Stimulated activated naive B cell treated with anti-CD40 and anti-IgM and Interleukin-4, amounts not matched to agents 10 μg/mL and 1 μg/mL and 100 μg/mL, for 72 hours (primary cell): ENCODE data around the gene RHCE.
"Not testable (repeated sequence)": the region's sequence is repeated elsewhere in the genome, so short reads cannot be mapped to it uniquely, and the experiment has no call there.

Source experiments
- ATAC-seq, 2 donors: fragments of 150-1000 bp; cut with Tn5 transposase; replicated peaks; 2 replicates each; pipeline ENCODE4 v1.10.0; 2021; ENCODE audit warnings: moderate library complexity in 1 of 2
- DNase-seq: peaks from one replicate; pipeline ENCODE4 v3.0.0; 2021
- H3K27ac Mint-ChIP-seq: one replicate; pipeline ENCODE4 v1.8.0; 2022; ENCODE audit warnings: mild to moderate bottlenecking, mixed read lengths
- H3K27me3 Mint-ChIP-seq, 2 donors: one replicate each; pipeline ENCODE4 v1.8.0; 2022; ENCODE audit warnings: mixed read lengths in 2 of 2
- H3K36me3 Mint-ChIP-seq, 2 donors: one replicate each; pipeline ENCODE4 v1.8.0; 2022; ENCODE audit warnings: mixed read lengths in 2 of 2, mild to moderate bottlenecking in 1 of 2
- H3K4me1 Mint-ChIP-seq, 2 donors: one replicate each; pipeline ENCODE4 v1.8.0; 2022; ENCODE audit warnings: mixed read lengths in 2 of 2, mild to moderate bottlenecking in 1 of 2
- H3K4me3 Mint-ChIP-seq, 2 donors: one replicate each; pipeline ENCODE4 v1.8.0; 2022; ENCODE audit warnings: mild to moderate bottlenecking in 2 of 2, mixed read lengths in 2 of 2, moderate library complexity in 1 of 2
- H3K9me3 Mint-ChIP-seq, 2 donors: one replicate each; pipeline ENCODE4 v1.8.0; 2022; ENCODE audit warnings: mixed read lengths in 2 of 2, mild to moderate bottlenecking in 1 of 2

Gene RHCE

GRCh38 chr1:25420715-25421114, at the start of gene RHCE:
Gene RHCE, minus strand, starts transcription at chr1:25420825. Its CDS starts 39 bp downstream, at chr1:25420786.
- H3K4me3 Mint-ChIP-seq, DNase-seq, ATAC-seq, H3K9me3 Mint-ChIP-seq, H3K4me1 Mint-ChIP-seq, H3K27ac Mint-ChIP-seq, H3K36me3 Mint-ChIP-seq: not testable (repeated sequence)
- H3K27me3 Mint-ChIP-seq, result peaks cover 0 to 15% of the 10 kb centered on the region in 2 donors

- no peaks in the 10 kb centered on the region for H3K9me3 Mint-ChIP-seq
- H3K4me3 Mint-ChIP-seq, result no peak overlapping the region
- no peak for ATAC-seq
- no peak overlapping the region for H3K27ac Mint-ChIP-seq
- H3K4me1 Mint-ChIP-seq, result peaks cover 11 to 26% of the 10 kb centered on the region in 2 donors
- no peaks in the 10 kb centered on the region for H3K27me3 Mint-ChIP-seq
- H3K36me3 Mint-ChIP-seq, result peaks cover 16 to 31% of the 10 kb centered on the region in 2 donors
- no peak for DNase-seq
These were observed 48.6 kb upstream of the RHCE start for GRCh38 chr1:25469177-25469576.

GRCh38 chr1:25468033-25468432, 47.4 kb upstream of the RHCE start:
- Mint-ChIP-seq H3K4me1 (peaks cover 5 to 15% of the 10 kb centered on the region in 2 donors), H3K27ac (no peak overlapping the region)

GRCh38 chr1:25467616-25468015, 47.0 kb upstream of the RHCE start:
- H3K36me3 Mint-ChIP-seq, result peaks cover 21 to 40% of the 10 kb centered on the region in 2 donors
- no peak overlapping the region for H3K27ac Mint-ChIP-seq
- ATAC-seq, result no peak
- no peak overlapping the region for H3K4me3 Mint-ChIP-seq
- no peaks in the 10 kb centered on the region for H3K9me3 Mint-ChIP-seq
- no peaks in the 10 kb centered on the region for H3K27me3 Mint-ChIP-seq
- no peak for DNase-seq
- peaks cover 5 to 10% of the 10 kb centered on the region in 2 donors for H3K4me1 Mint-ChIP-seq

More at GRCh38 chr1:25468033-25468432, 47.4 kb upstream of the RHCE start:
- H3K9me3 Mint-ChIP-seq, result no peaks in the 10 kb centered on the region
- no peaks in the 10 kb centered on the region for H3K27me3 Mint-ChIP-seq
- H3K4me3 Mint-ChIP-seq, result no peak overlapping the region
- peaks cover 21 to 39% of the 10 kb centered on the region in 2 donors for H3K36me3 Mint-ChIP-seq
- DNase-seq (no peak), ATAC-seq (no peak)

GRCh38 chr1:25467193-25467592, 46.6 kb upstream of the RHCE start:
- H3K4me3 Mint-ChIP-seq, result no peak overlapping the region
- H3K36me3 Mint-ChIP-seq, result peaks cover 17 to 40% of the 10 kb centered on the region in 2 donors
- H3K27me3 Mint-ChIP-seq, result no peaks in the 10 kb centered on the region
- no peaks in the 10 kb centered on the region for H3K9me3 Mint-ChIP-seq
- peaks cover 2 to 6% of the 10 kb centered on the region in 2 donors for H3K4me1 Mint-ChIP-seq
- H3K27ac Mint-ChIP-seq, result no peak overlapping the region
- ATAC-seq (no peak), DNase-seq (no peak)

- Mint-ChIP-seq H3K4me3 (no peak overlapping the region), H3K27ac (no peak overlapping the region), H3K4me1 (peaks cover 0 to 4% of the 10 kb centered on the region in 2 donors), H3K36me3 (peaks cover 34 to 52% of the 10 kb centered on the region in 2 donors), H3K9me3 (no peaks in the 10 kb centered on the region), H3K27me3 (no peaks in the 10 kb centered on the region)
- no peak for ATAC-seq
- DNase-seq, result no peak
These were observed 42.1 kb upstream of the RHCE start for GRCh38 chr1:25462732-25463131.

GRCh38 chr1:25461849-25462248, 41.2 kb upstream of the RHCE start:
- Mint-ChIP-seq H3K36me3 (peaks cover 33 to 53% of the 10 kb centered on the region in 2 donors), H3K9me3 (no peaks in the 10 kb centered on the region), H3K27me3 (no peaks in the 10 kb centered on the region), H3K4me3 (no peak overlapping the region), H3K4me1 (peaks cover 0 to 4% of the 10 kb centered on the region in 2 donors), H3K27ac (no peak overlapping the region)
- ATAC-seq, result no peak
- DNase-seq, result no peak

GRCh38 chr1:25460816-25461215, 40.2 kb upstream of the RHCE start:
- not testable (repeated sequence) for H3K27ac Mint-ChIP-seq, ATAC-seq, H3K27me3 Mint-ChIP-seq

GRCh38 chr1:25460020-25460419, 39.4 kb upstream of the RHCE start:
- Mint-ChIP-seq H3K27ac (no peak overlapping the region), H3K4me3 (no peak overlapping the region), H3K36me3 (peaks cover 33 to 58% of the 10 kb centered on the region in 2 donors), H3K4me1 (peaks cover 0 to 2% of the 10 kb centered on the region in 2 donors), H3K27me3 (no peaks in the 10 kb centered on the region), H3K9me3 (no peaks in the 10 kb centered on the region)
- no peak for ATAC-seq
- no peak for DNase-seq

More at GRCh38 chr1:25460816-25461215, 40.2 kb upstream of the RHCE start:
- not testable (repeated sequence) for H3K9me3 Mint-ChIP-seq, H3K4me1 Mint-ChIP-seq, DNase-seq, H3K4me3 Mint-ChIP-seq
- H3K36me3 Mint-ChIP-seq, result peaks cover 36 to 59% of the 10 kb centered on the region in 2 donors

GRCh38 chr1:25458541-25459298, 38.1 kb upstream of the RHCE start:
- no peak for DNase-seq
- no peak overlapping the region for H3K4me3 Mint-ChIP-seq
- ATAC-seq, result no peak
- peaks cover 33 to 56% of the 10 kb centered on the region in 2 donors for H3K36me3 Mint-ChIP-seq
- H3K4me1 Mint-ChIP-seq, result peaks cover 0 to 2% of the 10 kb centered on the region in 2 donors
- H3K27me3 Mint-ChIP-seq, result no peaks in the 10 kb centered on the region
- no peaks in the 10 kb centered on the region for H3K9me3 Mint-ChIP-seq
- no peak overlapping the region for H3K27ac Mint-ChIP-seq

- Mint-ChIP-seq H3K27ac (no peak overlapping the region), H3K27me3 (no peaks in the 10 kb centered on the region), H3K4me1 (peaks cover 4 to 8% of the 10 kb centered on the region in 2 donors), H3K36me3 (peaks cover 31 to 45% of the 10 kb centered on the region in 2 donors), H3K4me3 (no peak overlapping the region), H3K9me3 (no peaks in the 10 kb centered on the region)
- ATAC-seq (no peak), DNase-seq (no peak)
These were observed 35.9 kb upstream of the RHCE start for GRCh38 chr1:25456502-25456901.

- Mint-ChIP-seq H3K36me3 (peaks cover 11 to 26% of the 10 kb centered on the region in 2 donors), H3K4me1 (peaks cover 8 to 23% of the 10 kb centered on the region in 2 donors), H3K27ac (peak overlapping the region; percentile 37), H3K4me3 (no peak overlapping the region), H3K27me3 (no peaks in the 10 kb centered on the region), H3K9me3 (no peaks in the 10 kb centered on the region)
- ATAC-seq, result peak; percentile 53 to 57
- no peak for DNase-seq
These were observed 31.3 kb upstream of the RHCE start for GRCh38 chr1:25451908-25452307.

- Mint-ChIP-seq H3K4me1 (peaks cover 13 to 29% of the 10 kb centered on the region in 2 donors), H3K9me3 (no peaks in the 10 kb centered on the region)
These were observed 30.3 kb upstream of the RHCE start for GRCh38 chr1:25450891-25451290.

GRCh38 chr1:25447547-25447946, 26.9 kb upstream of the RHCE start:
- no peak overlapping the region for H3K27ac Mint-ChIP-seq
- H3K27me3 Mint-ChIP-seq, result no peaks in the 10 kb centered on the region
- ATAC-seq (peak; percentile 91 to 96), DNase-seq (peak; percentile 11)
- peaks cover 2 to 18% of the 10 kb centered on the region in 2 donors for H3K36me3 Mint-ChIP-seq
- H3K9me3 Mint-ChIP-seq, result no peaks in the 10 kb centered on the region
- peaks cover 15 to 40% of the 10 kb centered on the region in 2 donors for H3K4me1 Mint-ChIP-seq
- no peak overlapping the region for H3K4me3 Mint-ChIP-seq

More at GRCh38 chr1:25450891-25451290, 30.3 kb upstream of the RHCE start:
- H3K27me3 Mint-ChIP-seq, result no peaks in the 10 kb centered on the region
- H3K36me3 Mint-ChIP-seq, result peaks cover 5 to 21% of the 10 kb centered on the region in 2 donors
- no peak for DNase-seq
- ATAC-seq, result no peak
- no peak overlapping the region for H3K27ac Mint-ChIP-seq
- no peak overlapping the region for H3K4me3 Mint-ChIP-seq

- Mint-ChIP-seq H3K27ac (peak overlapping the region; percentile 60), H3K9me3 (no peaks in the 10 kb centered on the region), H3K27me3 (no peaks in the 10 kb centered on the region), H3K4me3 (no peak overlapping the region), H3K4me1 (peaks cover 22 to 43% of the 10 kb centered on the region in 2 donors), H3K36me3 (peaks cover 0 to 18% of the 10 kb centered on the region in 2 donors)
- ATAC-seq (no peak), DNase-seq (no peak)
These were observed 25.4 kb upstream of the RHCE start for GRCh38 chr1:25445993-25446538.
